GM18526 (cell line): ENCODE measurements around the gene SLC25A11.

Source experiments
- POLR2A ChIP-seq: IDR thresholded peaks from 3 replicates; pipeline ENCODE4 v1.6.1; 2011; ENCODE audit not compliant: insufficient read length; ENCODE audit errors: extremely low read depth

Gene SLC25A11

GRCh38 chr17:4969551-4970173, 29.8 kb upstream of the SLC25A11 start:
- no peak for TF ChIP-seq POLR2A

GRCh38 chr17:4969047-4969550, 29.3 kb upstream of the SLC25A11 start:
- no peak for TF ChIP-seq POLR2A

- peak; percentile 5 for TF ChIP-seq POLR2A
Observed at GRCh38 chr17:4968486-4969046, 28.7 kb upstream of the SLC25A11 start.

GRCh38 chr17:4967539-4968485, 28.0 kb upstream of the SLC25A11 start, which contains the start of gene SPAG7:
Gene SPAG7 (minus strand): TSS chr17:4967817. CDS start chr17:4967804, 13 bp downstream.
- peak; percentile 63 for TF ChIP-seq POLR2A

- peak; percentile 39 for TF ChIP-seq POLR2A
Observed at GRCh38 chr17:4966844-4967538, 27.1 kb upstream of the SLC25A11 start.

- no peak for TF ChIP-seq POLR2A
Observed at GRCh38 chr17:4965311-4965986, 25.6 kb upstream of the SLC25A11 start.

GRCh38 chr17:4960279-4960922, 20.6 kb upstream of the SLC25A11 start:
- no peak for TF ChIP-seq POLR2A

- no peak for TF ChIP-seq POLR2A
Observed at GRCh38 chr17:4959261-4959965, 19.6 kb upstream of the SLC25A11 start.

GRCh38 chr17:4958102-4958501, 18.3 kb upstream of the SLC25A11 start:
- no peak for TF ChIP-seq POLR2A

GRCh38 chr17:4956493-4957061, 16.7 kb upstream of the SLC25A11 start:
- TF ChIP-seq POLR2A, result no peak

GRCh38 chr17:4955091-4955490, 15.2 kb upstream of the SLC25A11 start:
- no peak for TF ChIP-seq POLR2A

GRCh38 chr17:4953451-4953961, 13.7 kb upstream of the SLC25A11 start:
- no peak for TF ChIP-seq POLR2A

GRCh38 chr17:4951486-4951885, 11.6 kb upstream of the SLC25A11 start:
- no peak for TF ChIP-seq POLR2A
